Neural cell (in vitro differentiated cells): ENCODE data around the gene DEFB132. TPM values are rescaled to one million over a fixed set of nuclear protein-coding genes. Genes with fewer than 3 reads are reported as not detected.
A peak's percentile ranks its signal among the peaks of the same experiment; 100 is the strongest.

Experiments used
- H2AFZ ChIP-seq: fragments of 200-600, 300-800 bp; sonication (generic), shearing (Covaris generic); 2 replicates; pipeline ENCODE4 v1.6.0; 2014; ENCODE audit warnings: low read depth, mild to moderate bottlenecking, antibody characterized with exemption, low read length, moderate library complexity
- H3F3A ChIP-seq: fragments of 200-600 bp; shearing (Covaris generic); 2 replicates; pipeline ENCODE4 v1.6.1; 2016; ENCODE audit warnings: mild to moderate bottlenecking, moderate library complexity, mixed read lengths, antibody characterized with exemption, low read length; ENCODE audit not compliant: insufficient read depth, poor library complexity, severe bottlenecking
- H3K27ac ChIP-seq: fragments of 200-600, 300-800 bp; sonication (generic), shearing (Covaris generic); 2 replicates; pipeline ENCODE4 v1.5.1; 2014; ENCODE audit warnings: mild to moderate bottlenecking, low read length, moderate library complexity
- H3K27me3 ChIP-seq: fragments of 300-800, 200-600 bp; sonication (generic), shearing (Covaris generic); 2 replicates; pipeline ENCODE4 v1.6.0; 2014; ENCODE audit warnings: mild to moderate bottlenecking, low read depth, low read length, moderate library complexity; ENCODE audit not compliant: insufficient read depth
- H3K36me3 ChIP-seq: fragments of 300-800, 200-600 bp; sonication (generic), shearing (Covaris generic); 2 replicates; pipeline ENCODE4 v1.5.1; 2014; ENCODE audit warnings: mild to moderate bottlenecking, antibody characterized with exemption, low read length, moderate library complexity; ENCODE audit not compliant: insufficient read depth
- H3K4me2 ChIP-seq: fragments of 300-800, 200-600 bp; sonication (generic), shearing (Covaris generic); 2 replicates; pipeline ENCODE4 v1.6.0; 2014; ENCODE audit warnings: mild to moderate bottlenecking, low read length
- H3K4me3 ChIP-seq: fragments of 300-800, 200-600 bp; sonication (generic), shearing (Covaris generic); 2 replicates; pipeline ENCODE4 v1.5.1; 2014; ENCODE audit warnings: mild to moderate bottlenecking, low read length, moderate library complexity
- H3K79me2 ChIP-seq: fragments of 200-600 bp; shearing (Covaris generic); replicated peaks from 2 replicates; pipeline ENCODE4 v1.6.0; 2014; ENCODE audit warnings: mild to moderate bottlenecking, low read length, moderate library complexity; ENCODE audit not compliant: insufficient read depth
- H3K9ac ChIP-seq: fragments of 300-800, 200-600 bp; sonication (generic), shearing (Covaris generic); 2 replicates; pipeline ENCODE4 v1.6.1; 2016; ENCODE audit warnings: mild to moderate bottlenecking, low read length, mixed read lengths
- H3K9me2 ChIP-seq: fragments of 200-600 bp; shearing (Covaris generic); 2 replicates; pipeline ENCODE4 v1.6.1; 2016; ENCODE audit warnings: mild to moderate bottlenecking, low read length, mixed read lengths; ENCODE audit not compliant: insufficient read depth
- H3K9me3 ChIP-seq: fragments of 200-600, 300-800 bp; sonication (generic), shearing (Covaris generic); 2 replicates; pipeline ENCODE4 v1.6.1; 2016; ENCODE audit warnings: mild to moderate bottlenecking, mixed run types, low read length, moderate library complexity, mixed read lengths
- H4K20me1 ChIP-seq: fragments of 200-600 bp; shearing (Covaris generic); 2 replicates; pipeline ENCODE4 v1.6.1; 2016; ENCODE audit warnings: mild to moderate bottlenecking, mixed run types; ENCODE audit not compliant: insufficient read depth
- CTCF ChIP-seq: fragments of 450-650 bp; IDR thresholded peaks from 2 replicates; pipeline ENCODE4 v1.5.1; 2014; ENCODE audit warnings: antibody characterized with exemption, mild to moderate bottlenecking, moderate library complexity; ENCODE audit not compliant: poor library complexity, severe bottlenecking
- EP300 ChIP-seq: fragments of 450-650 bp; conservative IDR thresholded peaks from 2 replicates; pipeline ENCODE4 v1.6.1; 2014; ENCODE audit warnings: antibody characterized with exemption, mild to moderate bottlenecking, moderate library complexity; ENCODE audit not compliant: poor library complexity, severe bottlenecking
- EZH2 ChIP-seq: fragments of 200-600, 300-800 bp; shearing (Covaris generic), sonication (generic); IDR thresholded peaks from 2 replicates; pipeline ENCODE4 v1.6.1; 2014; ENCODE audit warnings: antibody characterized with exemption, low read length, borderline replicate concordance, mild to moderate bottlenecking; ENCODE audit not compliant: insufficient read depth, poor library complexity, severe bottlenecking
- MXI1 ChIP-seq: fragments of 450-650 bp; conservative IDR thresholded peaks from 2 replicates; pipeline ENCODE4 v1.6.1; 2014; ENCODE audit warnings: antibody characterized with exemption, mild to moderate bottlenecking; ENCODE audit not compliant: poor library complexity, severe bottlenecking
- POLR2AphosphoS5 ChIP-seq: IDR thresholded peaks from 2 replicates; pipeline ENCODE4 v1.6.1; 2012
- RAD21 ChIP-seq: fragments of 450-650 bp; conservative IDR thresholded peaks from 2 replicates; pipeline ENCODE4 v1.6.1; 2014; ENCODE audit warnings: antibody characterized with exemption, mild to moderate bottlenecking, moderate library complexity
- REST ChIP-seq: IDR thresholded peaks from 2 replicates; pipeline ENCODE4 v1.6.1; 2012; ENCODE audit warnings: borderline replicate concordance
- SMC3 ChIP-seq: fragments of 450-650 bp; conservative IDR thresholded peaks from 2 replicates; pipeline ENCODE4 v1.6.1; 2014; ENCODE audit warnings: antibody characterized with exemption, mild to moderate bottlenecking, moderate library complexity; ENCODE audit not compliant: poor library complexity
- TAF1 ChIP-seq: IDR thresholded peaks from 2 replicates; pipeline ENCODE4 v1.6.1; 2012; ENCODE audit warnings: low read depth
- polyA plus RNA-seq: library from polyadenylated mRNA; depleted of rRNA; stranded (reverse); fragments of >200 nt; gene quantifications from 2 replicates; pipeline ENCODE4 v1.2.3, GENCODE V29; 2014

Gene DEFB132
- polyA plus RNA-seq, 1 donor from 2014 or later, result not detected

GRCh38 chr20:309306-309840 is 51.8 kb downstream of the DEFB132 start:
- H3K9ac ChIP-seq, result peak overlapping the region; percentile 95
- peak overlapping the region; percentile 84 for H2AFZ ChIP-seq
- no peaks in the 10 kb centered on the region for H3K36me3 ChIP-seq
- H4K20me1 ChIP-seq, result no peaks in the 10 kb centered on the region
- H3K4me3 ChIP-seq, result peak overlapping the region; percentile 71
- TF ChIP-seq MXI1, result no peak
- peak; percentile 35 for TF ChIP-seq SMC3
- no peak for TF ChIP-seq EP300
- no peak for TF ChIP-seq REST
- peak; percentile 56 for TF ChIP-seq CTCF
- TF ChIP-seq POLR2AphosphoS5, result no peak
- peak; percentile 55 for TF ChIP-seq RAD21
- no peak for TF ChIP-seq EZH2
- TF ChIP-seq TAF1, result no peak
- H3K4me2 ChIP-seq, result peak overlapping the region; percentile 96
- H3K9me3 ChIP-seq, result no peaks in the 10 kb centered on the region
- peaks cover 20% of the 10 kb centered on the region for H3F3A ChIP-seq
- H3K27ac ChIP-seq, result peak overlapping the region; percentile 98
- no peaks in the 10 kb centered on the region for H3K27me3 ChIP-seq
- peaks cover 4% of the 10 kb centered on the region for H3K79me2 ChIP-seq
- H3K9me2 ChIP-seq, result no peaks in the 10 kb centered on the region

- Histone ChIP-seq H3K9me2 (no peaks in the 10 kb centered on the region), H3K4me2 (peak overlapping the region; percentile 96), H3K4me3 (peak overlapping the region; percentile 71), H4K20me1 (no peaks in the 10 kb centered on the region), H3K9me3 (no peaks in the 10 kb centered on the region), H3F3A (peaks cover 20% of the 10 kb centered on the region), H3K36me3 (no peaks in the 10 kb centered on the region), H2AFZ (peak overlapping the region; percentile 84), H3K27me3 (no peaks in the 10 kb centered on the region), H3K79me2 (peaks cover 4% of the 10 kb centered on the region), H3K27ac (peak overlapping the region; percentile 98), H3K9ac (peak overlapping the region; percentile 95)
- TF ChIP-seq SMC3, result peak; percentile 7
- peak; percentile 74 for TF ChIP-seq EP300
- TF ChIP-seq EZH2, result no peak
- TF ChIP-seq RAD21, result peak; percentile 8
- peak; percentile 72 for TF ChIP-seq POLR2AphosphoS5
- peak; percentile 72 for TF ChIP-seq MXI1
- no peak for TF ChIP-seq CTCF
- peak; percentile 73 for TF ChIP-seq REST
- peak; percentile 88 for TF ChIP-seq TAF1
Observed at GRCh38 chr20:309841-310644, 52.5 kb downstream of the DEFB132 start.
